Peyer's patch (tissue), 4 donors: ENCODE data around the gene SAE1.

Source experiments
- POLR2A ChIP-seq, 2 donors: fragments of 450-650 bp; IDR thresholded peaks; one replicate each; pipeline ENCODE4 v1.5.1; 2017; ENCODE audit warnings: antibody characterized with exemption in 2 of 2, mild to moderate bottlenecking in 2 of 2, moderate library complexity in 2 of 2
- TF ChIP-seq, protein P1 (sequence below), 6 experiments: fragments of 450-650 bp in 4 of 6; fragments of 200-600 bp in 2 of 6; sonication (generic) in 1 of 6; IDR thresholded peaks; one replicate each; pipeline ENCODE4 v1.5.1; 2017 to 2019; ENCODE audit warnings: antibody characterized with exemption in 6 of 6, mild to moderate bottlenecking in 3 of 6, moderate library complexity in 1 of 6

DNA sequence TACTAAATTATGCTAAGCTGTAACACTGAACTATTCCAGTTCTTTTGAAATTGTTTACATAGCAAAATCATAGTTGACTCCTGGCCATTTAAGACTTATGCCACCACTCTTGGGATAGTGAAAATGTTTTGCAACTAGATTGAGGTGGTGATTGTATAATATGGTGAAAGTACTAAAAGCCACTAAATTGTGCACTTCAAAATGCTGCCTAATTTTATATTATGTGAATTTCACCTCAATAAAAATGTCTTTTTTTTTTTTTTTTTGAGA is 5.0 kb upstream of the SAE1 start:
- TF ChIP-seq, protein P1, sequence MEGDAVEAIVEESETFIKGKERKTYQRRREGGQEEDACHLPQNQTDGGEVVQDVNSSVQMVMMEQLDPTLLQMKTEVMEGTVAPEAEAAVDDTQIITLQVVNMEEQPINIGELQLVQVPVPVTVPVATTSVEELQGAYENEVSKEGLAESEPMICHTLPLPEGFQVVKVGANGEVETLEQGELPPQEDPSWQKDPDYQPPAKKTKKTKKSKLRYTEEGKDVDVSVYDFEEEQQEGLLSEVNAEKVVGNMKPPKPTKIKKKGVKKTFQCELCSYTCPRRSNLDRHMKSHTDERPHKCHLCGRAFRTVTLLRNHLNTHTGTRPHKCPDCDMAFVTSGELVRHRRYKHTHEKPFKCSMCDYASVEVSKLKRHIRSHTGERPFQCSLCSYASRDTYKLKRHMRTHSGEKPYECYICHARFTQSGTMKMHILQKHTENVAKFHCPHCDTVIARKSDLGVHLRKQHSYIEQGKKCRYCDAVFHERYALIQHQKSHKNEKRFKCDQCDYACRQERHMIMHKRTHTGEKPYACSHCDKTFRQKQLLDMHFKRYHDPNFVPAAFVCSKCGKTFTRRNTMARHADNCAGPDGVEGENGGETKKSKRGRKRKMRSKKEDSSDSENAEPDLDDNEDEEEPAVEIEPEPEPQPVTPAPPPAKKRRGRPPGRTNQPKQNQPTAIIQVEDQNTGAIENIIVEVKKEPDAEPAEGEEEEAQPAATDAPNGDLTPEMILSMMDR (IDR thresholded peaks at IDR 0.05): no peak
- TF ChIP-seq POLR2A (IDR thresholded peaks at IDR 0.05): no peak
